Suprapubic skin (tissue), 3 donors: ENCODE results near the gene TAF13.

Experiments
- CTCF ChIP-seq, 2 donors: fragments of 200-600 bp in 1 of 2; fragments of 450-650 bp in 1 of 2; sonication (generic) in 1 of 2; IDR thresholded peaks; one replicate each; pipeline ENCODE4 v1.5.1; 2016 to 2019; ENCODE audit warnings: antibody characterized with exemption in 2 of 2, mild to moderate bottlenecking in 1 of 2, moderate library complexity in 1 of 2
- POLR2A ChIP-seq, 2 donors: fragments of 450-650 bp; IDR thresholded peaks; one replicate each; pipeline ENCODE4 v1.6.1; 2017; ENCODE audit warnings: antibody characterized with exemption in 2 of 2, mild to moderate bottlenecking in 2 of 2, moderate library complexity in 2 of 2

DNA sequence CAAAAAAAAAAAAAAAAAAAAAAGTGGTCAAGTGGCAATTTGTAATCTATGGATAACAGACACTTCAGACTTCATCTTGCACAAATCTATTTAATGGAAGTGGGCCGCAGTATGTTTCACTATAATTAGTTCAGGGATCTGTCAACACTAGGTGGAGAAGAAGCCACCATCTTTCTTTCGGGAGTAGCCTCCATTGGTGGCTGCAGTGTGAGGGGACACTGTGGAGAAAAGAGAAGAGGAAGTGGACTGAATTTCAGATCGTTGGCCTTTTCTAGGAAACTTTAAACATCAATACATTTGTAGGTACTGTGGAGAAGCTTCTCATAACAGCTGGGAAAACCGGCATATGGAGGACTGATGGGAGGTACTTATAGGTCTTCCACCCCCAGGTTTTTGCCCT lies 30.1 kb upstream of the TAF13 start:
- TF ChIP-seq CTCF (IDR thresholded peaks at IDR 0.05) (no peak), POLR2A (IDR thresholded peaks at IDR 0.05) (no peak)
